ENCODE results near the gene B4GALT2.

GRCh38 chr1:43984855-43985254 is 5.8 kb downstream of the B4GALT2 start:
- TF ChIP-seq CTCF (IDR thresholded peaks at IDR 0.05) = no peak
- TF ChIP-seq POLR2A (IDR thresholded peaks at IDR 0.05) = no peak
